H9 (cell line): Measurements from ENCODE around the gene SEMA3A. TPM values are rescaled to one million over a fixed set of nuclear protein-coding genes. Genes with fewer than 3 reads are reported as not detected.
A peak's percentile ranks its signal among the peaks of the same experiment; 100 is the strongest.

Experiments
- DNase-seq: peaks from one replicate; pipeline ENCODE4 v3.0.0-alpha.2; 2017
- H2AFZ ChIP-seq: one replicate; pipeline ENCODE4 v1.6.1; 2013; ENCODE audit warnings: mild to moderate bottlenecking, low read length, control low read depth, moderate library complexity
- H2AK5ac ChIP-seq: 2 replicates; pipeline ENCODE4 v1.6.1; 2013; ENCODE audit warnings: low read length, control low read depth, mixed read lengths; ENCODE audit not compliant: insufficient read length
- H2BK120ac ChIP-seq: one replicate; pipeline ENCODE4 v1.6.1; 2013; ENCODE audit warnings: low read depth, mild to moderate bottlenecking, low read length, control low read depth, inconsistent platforms; ENCODE audit not compliant: poor library complexity, severe bottlenecking
- H2BK12ac ChIP-seq: 2 replicates; pipeline ENCODE4 v1.6.1; 2013; ENCODE audit warnings: low read length, control low read depth, mixed read lengths, low read depth; ENCODE audit not compliant: insufficient read length
- H2BK15ac ChIP-seq: 2 replicates; pipeline ENCODE4 v1.6.1; 2013; ENCODE audit warnings: low read depth, low read length, control low read depth
- H2BK20ac ChIP-seq: one replicate; pipeline ENCODE4 v1.6.1; 2013; ENCODE audit warnings: low read depth, mild to moderate bottlenecking, low read length, control low read depth, inconsistent platforms; ENCODE audit not compliant: poor library complexity, severe bottlenecking
- H2BK5ac ChIP-seq: 2 replicates; pipeline ENCODE4 v1.6.1; 2013; ENCODE audit warnings: low read length, control low read depth, mixed read lengths; ENCODE audit not compliant: insufficient read length
- H3K14ac ChIP-seq: 2 replicates; pipeline ENCODE4 v1.6.1; 2013; ENCODE audit warnings: low read length, control low read depth; ENCODE audit not compliant: insufficient read depth
- H3K18ac ChIP-seq: 2 replicates; pipeline ENCODE4 v1.6.1; 2013; ENCODE audit warnings: low read depth, mild to moderate bottlenecking, mixed read lengths, low read length, control low read depth; ENCODE audit not compliant: insufficient read length
- H3K23ac ChIP-seq: 2 replicates; pipeline ENCODE4 v1.6.1; 2013; ENCODE audit warnings: low read length, control low read depth, mixed read lengths, low read depth; ENCODE audit not compliant: insufficient read length
- H3K23me2 ChIP-seq: 2 replicates; pipeline ENCODE4 v1.6.1; 2013; ENCODE audit warnings: low read depth, mild to moderate bottlenecking, mixed read lengths, low read length, control low read depth; ENCODE audit not compliant: insufficient read length, poor library complexity, severe bottlenecking
- H3K27ac ChIP-seq: 2 replicates; pipeline ENCODE4 v1.5.1; 2013; ENCODE audit warnings: low read length, control low read depth, mixed read lengths, low read depth; ENCODE audit not compliant: insufficient read length
- H3K27me3 ChIP-seq: 2 replicates; pipeline ENCODE4 v1.6.1; 2013; ENCODE audit warnings: low read length, control low read depth, inconsistent platforms; ENCODE audit not compliant: insufficient read depth
- H3K4ac ChIP-seq: 2 replicates; pipeline ENCODE4 v1.6.1; 2013; ENCODE audit warnings: low read depth, mild to moderate bottlenecking, control low read depth, inconsistent platforms, low read length, moderate library complexity
- H3K4me1 ChIP-seq: 2 replicates; pipeline ENCODE4 v1.6.1; 2013; ENCODE audit warnings: low read length, control low read depth, inconsistent platforms; ENCODE audit not compliant: insufficient read depth
- H3K4me2 ChIP-seq: 2 replicates; pipeline ENCODE4 v1.6.1; 2013; ENCODE audit warnings: low read length, control low read depth, mixed read lengths; ENCODE audit not compliant: insufficient read length, insufficient read depth
- H3K56ac ChIP-seq: 2 replicates; pipeline ENCODE4 v1.6.1; 2013; ENCODE audit warnings: low read depth, mild to moderate bottlenecking, mixed read lengths, low read length, control low read depth; ENCODE audit not compliant: insufficient read length
- H3K79me1 ChIP-seq: 2 replicates; pipeline ENCODE4 v1.6.1; 2013; ENCODE audit warnings: low read depth, mild to moderate bottlenecking, moderate library complexity, low read length, control low read depth, inconsistent platforms; ENCODE audit not compliant: insufficient read depth, poor library complexity, severe bottlenecking
- H3K79me2 ChIP-seq: 2 replicates; pipeline ENCODE4 v1.6.1; 2013; ENCODE audit warnings: low read length, control low read depth, inconsistent platforms; ENCODE audit not compliant: insufficient read depth
- H3K9ac ChIP-seq: 2 replicates; pipeline ENCODE4 v1.6.1; 2013; ENCODE audit warnings: low read length, control low read depth, mixed read lengths; ENCODE audit not compliant: insufficient read length; ENCODE audit errors: extremely low read depth
- H3K9me3 ChIP-seq: one replicate; pipeline ENCODE4 v1.6.1; 2013; ENCODE audit warnings: low read depth, low read length, inconsistent platforms; ENCODE audit not compliant: control insufficient read depth
- H3T11ph ChIP-seq: one replicate; pipeline ENCODE4 v1.6.1; 2013; ENCODE audit warnings: mild to moderate bottlenecking, low read length, control low read depth, inconsistent platforms
- H4K20me1 ChIP-seq: one replicate; pipeline ENCODE4 v1.6.1; 2013; ENCODE audit not compliant: control insufficient read depth, insufficient read length, insufficient read depth
- H4K5ac ChIP-seq: 2 replicates; pipeline ENCODE4 v1.6.1; 2013; ENCODE audit warnings: low read depth, mild to moderate bottlenecking, mixed read lengths, low read length, control low read depth; ENCODE audit not compliant: insufficient read length
- H4K8ac ChIP-seq: replicated peaks from 2 replicates; pipeline ENCODE4 v1.6.1; 2013; ENCODE audit warnings: low read length, control low read depth, mixed read lengths, low read depth; ENCODE audit not compliant: insufficient read length
- H4K91ac ChIP-seq: 2 replicates; pipeline ENCODE4 v1.6.1; 2013; ENCODE audit warnings: low read depth, mild to moderate bottlenecking, moderate library complexity, mixed read lengths, low read length, control low read depth; ENCODE audit not compliant: insufficient read length
- H3K27ac Mint-ChIP-seq, 3 experiments: 2 replicates in 2 of 3; 3 replicates in 1 of 3; pipeline ENCODE4 v1.8.0; 2020 to 2021; ENCODE audit warnings: mixed read lengths in 3 of 3, mild to moderate bottlenecking in 1 of 3, moderate library complexity in 1 of 3
- H3K27me3 Mint-ChIP-seq: 2 replicates; pipeline ENCODE4 v1.8.0; 2021; ENCODE audit warnings: low read depth, mild to moderate bottlenecking, moderate library complexity, mixed read lengths
- H3K36me3 Mint-ChIP-seq, 3 experiments: 2 replicates in 2 of 3; 3 replicates in 1 of 3; pipeline ENCODE4 v1.8.0; 2020 to 2021; ENCODE audit warnings: low read depth in 3 of 3, mixed read lengths in 3 of 3; ENCODE audit not compliant: insufficient read depth in 1 of 3
- H3K4me1 Mint-ChIP-seq, 2 experiments: 2 replicates each; pipeline ENCODE4 v1.8.0; 2020; ENCODE audit warnings: mixed read lengths in 2 of 2
- H3K4me3 Mint-ChIP-seq, 2 experiments: 2 replicates in 1 of 2; 3 replicates in 1 of 2; pipeline ENCODE4 v1.8.0; 2020 to 2021; ENCODE audit warnings: mild to moderate bottlenecking in 2 of 2, mixed read lengths in 2 of 2, moderate library complexity in 1 of 2
- H3K9me3 Mint-ChIP-seq, 2 experiments: 2 replicates in 1 of 2; 3 replicates in 1 of 2; pipeline ENCODE4 v1.8.0; 2020; ENCODE audit warnings: mild to moderate bottlenecking in 2 of 2, mixed read lengths in 2 of 2, moderate library complexity in 1 of 2
- CTCF ChIP-seq: fragments of 200-600 bp; sonication (generic); conservative IDR thresholded peaks from 3 replicates; pipeline ENCODE4 v1.8.0; 2021; ENCODE audit warnings: antibody characterized with exemption, mild to moderate bottlenecking
- WGBS: extraction: QIAGEN DNeasy Blood & Tissue Kit; methylation state at CpG from one replicate; pipeline ENCODE4 v1.1.7; 2013; ENCODE audit warnings: missing lambda C conversion rate, low lambda C conversion rate, mixed read lengths; ENCODE audit not compliant: insufficient read length; ENCODE audit errors: extremely low coverage; 5-methylcytosine and 5-hydroxymethylcytosine counted together
- total RNA-seq: library from RNA; stranded (reverse); gene quantifications from 2 replicates; pipeline ENCODE4 v1.2.1, GENCODE V29; 2021

The SEMA3A gene
- total RNA-seq, 1 experiment from 2014 or later: 60.0 TPM

GRCh38 chr7:84025332-84025927 is 169.2 kb downstream of the SEMA3A start:
- DNase-seq: no peak
- Histone ChIP-seq H3K18ac (no peak overlapping the region), H3K79me1 (no peaks in the 10 kb centered on the region), H4K5ac (no peak overlapping the region), H3K4me2 (no peak overlapping the region), H3K4me1 (no peaks in the 10 kb centered on the region), H4K8ac (no peak overlapping the region), H2AFZ (no peak overlapping the region), H3K23me2 (no peaks in the 10 kb centered on the region), H3K4ac (no peak overlapping the region), H3K56ac (no peak overlapping the region), H2BK15ac (no peak overlapping the region), H4K91ac (no peak overlapping the region), H3K14ac (no peak overlapping the region), H4K20me1 (no peaks in the 10 kb centered on the region), H3K27me3 (no peaks in the 10 kb centered on the region), H2BK5ac (no peak overlapping the region), H2BK12ac (no peak overlapping the region), H2AK5ac (no peak overlapping the region), H3K27ac (no peak overlapping the region), H3T11ph (no peak overlapping the region), H2BK20ac (no peak overlapping the region), H3K9ac (no peak overlapping the region), H3K9me3 (no peaks in the 10 kb centered on the region), H3K79me2 (no peaks in the 10 kb centered on the region), H2BK120ac (no peak overlapping the region), H3K23ac (no peak overlapping the region)
- Mint-ChIP-seq H3K4me3 (no peak overlapping the region), H3K36me3 (peaks cover 7 to 20% (median 15%) of the 10 kb centered on the region in 3 experiments; a peak in 6 of 7 replicates), H3K27me3 (no peaks in the 10 kb centered on the region), H3K27ac (peak overlapping the region in 1 of 3 experiments; percentile 90; a peak in 3 of 7 replicates), H3K9me3 (no peaks in the 10 kb centered on the region), H3K4me1 (peaks cover 8% of the 10 kb centered on the region in 2 experiments)
- no peak for TF ChIP-seq CTCF
- WGBS: no CpG with 5 or more reads among the region's 3 CpGs
